Stimulated activated CD4-positive, alpha-beta T cell treated with anti-CD3 and anti-CD28 coated beads, Interleukin-12 subunit alpha, Interleukin-12 subunit beta, amount 100 ng/mL, for 24 hours (primary cell): ENCODE results near the gene SPRR4.
"Not testable (repeated sequence)": the region's sequence is repeated elsewhere in the genome, so short reads cannot be mapped to it uniquely, and the experiment has no call there.

Experiments used
- DNase-seq, 2 experiments: peaks; one replicate each; pipeline ENCODE4 v3.0.0-alpha.2; 2020; ENCODE audit warnings: low read depth in 2 of 2

SPRR4 gene

DNA sequence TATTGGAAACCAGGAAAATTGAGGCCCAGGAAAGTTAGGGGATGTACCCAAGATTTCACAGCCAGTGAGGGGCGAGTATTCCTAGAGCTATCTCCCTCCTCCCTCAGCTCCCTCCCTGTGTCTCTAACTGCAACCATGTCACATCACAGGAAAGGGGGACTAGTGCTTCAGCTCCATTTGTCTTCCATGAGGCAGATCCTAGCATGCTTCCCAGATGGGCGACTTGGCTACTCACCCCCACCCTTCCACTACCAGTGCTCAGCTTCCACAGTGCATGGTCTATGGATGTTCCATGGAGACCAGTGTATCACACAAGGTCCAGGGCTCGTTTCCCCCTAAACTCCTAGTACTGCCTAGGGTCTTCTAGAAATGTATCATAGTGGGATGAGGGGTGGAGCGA, 4.6 kb upstream of the SPRR4 start:
- DNase-seq: no peak

GRCh38 chr1:152967201-152967600, 3.2 kb upstream of the SPRR4 start:
- DNase-seq: no peak

GRCh38 chr1:152968248-152968647, 2.2 kb upstream of the SPRR4 start:
- no peak for DNase-seq

DNA sequence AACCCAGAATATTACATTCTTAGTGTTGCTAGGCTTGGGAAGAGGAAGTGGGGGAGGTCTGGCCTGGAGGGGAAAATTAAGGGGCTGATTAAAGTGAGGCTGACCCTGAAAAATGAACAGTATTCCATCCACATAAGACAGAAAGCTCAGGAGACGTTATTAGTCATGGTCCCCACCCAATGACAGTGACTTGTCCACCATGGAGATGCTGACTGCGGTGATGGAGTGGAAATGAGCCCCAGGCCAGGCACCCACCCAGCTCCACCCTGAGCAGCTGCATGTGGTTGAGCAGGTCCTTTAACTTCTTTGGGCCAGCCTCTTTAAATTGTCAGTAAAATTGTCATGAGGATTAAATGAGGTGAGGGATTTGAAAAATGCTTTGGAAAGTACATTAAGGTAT, 1.4 kb upstream of the SPRR4 start:
- no peak for DNase-seq

GRCh38 chr1:152972196-152972886, 1.9 kb downstream of the SPRR4 start:
- no peak for DNase-seq

DNA sequence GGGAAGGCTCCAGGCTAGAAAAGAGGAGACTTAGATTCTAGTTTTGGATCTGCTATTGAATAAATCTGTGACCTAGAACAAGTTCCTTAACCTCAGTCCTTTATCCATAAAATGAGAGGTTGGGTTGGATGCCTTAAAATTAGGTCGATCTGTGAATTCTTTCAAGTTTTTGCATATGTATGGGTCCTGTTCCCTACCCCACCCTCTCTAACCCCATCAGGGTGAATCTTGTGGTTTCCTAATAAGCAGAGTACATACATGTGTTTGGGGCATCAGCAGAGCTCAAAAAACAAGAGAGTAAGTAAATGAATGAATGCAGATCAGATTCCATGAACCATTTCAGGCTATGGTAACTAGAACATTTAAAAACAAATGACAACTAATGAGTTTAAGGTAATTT, 6.2 kb downstream of the SPRR4 start:
- no peak for DNase-seq

DNA sequence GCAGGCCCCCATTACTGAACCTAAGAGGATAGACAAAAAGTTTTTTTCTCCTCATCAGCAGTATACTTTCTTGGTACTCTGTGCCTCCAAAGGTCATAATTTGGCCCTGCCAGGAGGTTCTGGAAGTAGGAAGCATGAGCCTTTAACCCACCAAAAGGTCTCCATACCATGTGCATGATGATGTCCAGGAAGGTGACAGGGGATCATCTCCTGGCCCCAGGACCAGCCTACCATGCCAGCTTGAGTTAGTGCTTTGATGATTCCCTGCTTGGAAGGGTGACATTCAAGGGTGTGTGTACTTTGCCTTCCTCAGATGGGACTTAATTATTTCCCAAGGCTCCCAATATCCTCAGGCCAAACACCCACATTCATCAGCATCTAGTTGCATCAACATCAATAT, 7.2 kb downstream of the SPRR4 start:
- no peak for DNase-seq

- no peak for DNase-seq
Measured at GRCh38 chr1:152980676-152981075, 10.2 kb downstream of the SPRR4 start.

- DNase-seq: no peak
Measured at GRCh38 chr1:152981146-152981871, 10.9 kb downstream of the SPRR4 start.

DNA sequence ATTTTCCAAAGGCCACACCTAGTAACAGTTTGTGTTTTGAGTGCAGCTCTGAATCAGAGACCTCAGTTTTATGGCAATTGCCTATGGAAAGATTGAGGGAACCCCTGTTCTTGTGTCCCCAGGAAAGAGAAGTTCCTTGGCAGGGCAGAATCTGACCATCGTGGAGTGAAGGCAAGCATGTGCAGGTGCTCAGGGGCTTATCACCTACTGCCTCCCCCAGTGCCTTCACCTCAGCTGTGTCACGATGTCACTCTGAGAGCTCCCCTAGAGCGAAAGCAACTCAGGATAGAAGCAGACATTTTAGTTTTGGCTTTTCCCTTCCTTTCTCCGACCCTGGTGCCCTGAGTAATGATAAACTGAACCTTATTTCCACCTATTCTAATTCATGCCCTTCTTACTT, 11.6 kb downstream of the SPRR4 start:
- DNase-seq: no peak

GRCh38 chr1:152983234-152983633, 12.8 kb downstream of the SPRR4 start:
- DNase-seq: no peak

- no peak for DNase-seq
Measured at GRCh38 chr1:152983743-152984142, 13.3 kb downstream of the SPRR4 start, which contains the start of gene SPRR1A. TSS of gene SPRR1A (plus strand) at chr1:152984081. CDS start at chr1:152985231, 1,150 bp downstream.

GRCh38 chr1:152986578-152986977, 16.1 kb downstream of the SPRR4 start:
- no peak for DNase-seq

GRCh38 chr1:152993186-152993585, 22.7 kb downstream of the SPRR4 start:
- no peak for DNase-seq

GRCh38 chr1:152995842-152996241, 25.4 kb downstream of the SPRR4 start:
- no peak for DNase-seq

DNA sequence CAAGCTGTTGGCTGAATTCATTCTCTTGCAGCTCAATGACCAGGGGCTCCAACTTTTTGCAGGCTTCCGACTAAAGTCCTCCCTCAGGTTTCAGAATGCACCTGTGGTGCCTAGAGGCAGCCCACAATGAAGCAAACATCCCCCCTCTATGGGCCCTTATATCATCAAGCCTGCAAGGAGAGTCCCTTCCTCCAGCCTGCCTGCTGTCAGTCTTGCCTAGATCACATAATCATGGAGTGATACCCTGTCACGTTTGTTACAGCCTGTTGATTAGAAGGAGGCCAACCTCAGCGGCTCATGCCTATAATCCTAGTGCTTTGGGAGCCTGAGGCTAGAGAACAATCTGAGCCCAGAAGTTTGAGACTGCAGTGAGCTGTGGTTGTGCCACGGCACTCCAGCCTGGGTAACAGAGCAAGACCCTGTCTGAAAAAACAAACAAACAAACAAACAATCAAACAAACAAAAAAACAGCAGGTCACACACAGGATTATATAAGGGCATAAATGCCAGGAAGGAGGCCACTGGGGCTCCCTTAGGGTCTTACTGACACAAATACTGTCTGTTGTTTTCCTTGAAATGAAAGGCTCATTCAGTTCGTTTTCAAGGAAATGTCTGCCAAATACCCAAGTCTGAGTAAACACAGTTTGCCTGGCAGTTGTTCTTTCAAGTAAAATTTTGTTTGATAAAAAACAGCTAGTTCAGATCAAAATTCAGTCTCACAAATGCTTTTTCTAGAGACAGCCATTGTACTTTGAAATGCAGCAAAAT, 26.4 kb downstream of the SPRR4 start:
- DNase-seq: no peak

- no peak for DNase-seq
Measured at GRCh38 chr1:152997901-152998300, 27.5 kb downstream of the SPRR4 start.

DNA sequence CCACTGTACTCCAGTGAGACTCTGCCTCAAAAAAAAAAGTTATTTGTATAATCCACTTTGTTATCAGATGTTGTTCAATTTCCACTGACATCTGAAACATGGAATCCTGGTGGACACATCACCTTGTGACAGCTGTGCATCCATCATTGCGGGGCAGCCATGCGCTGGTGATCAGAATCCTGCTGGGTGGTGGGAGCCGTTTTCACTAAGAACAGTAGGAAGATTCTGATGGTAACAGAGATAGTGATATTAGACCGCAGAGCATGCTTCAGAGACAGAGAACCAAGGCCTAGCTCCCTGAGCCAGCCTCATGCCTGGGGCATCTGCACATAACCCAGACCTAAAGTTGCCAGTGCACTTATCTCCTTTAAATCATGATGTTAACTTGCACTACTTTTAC, 28.0 kb downstream of the SPRR4 start:
- DNase-seq: no peak

DNA sequence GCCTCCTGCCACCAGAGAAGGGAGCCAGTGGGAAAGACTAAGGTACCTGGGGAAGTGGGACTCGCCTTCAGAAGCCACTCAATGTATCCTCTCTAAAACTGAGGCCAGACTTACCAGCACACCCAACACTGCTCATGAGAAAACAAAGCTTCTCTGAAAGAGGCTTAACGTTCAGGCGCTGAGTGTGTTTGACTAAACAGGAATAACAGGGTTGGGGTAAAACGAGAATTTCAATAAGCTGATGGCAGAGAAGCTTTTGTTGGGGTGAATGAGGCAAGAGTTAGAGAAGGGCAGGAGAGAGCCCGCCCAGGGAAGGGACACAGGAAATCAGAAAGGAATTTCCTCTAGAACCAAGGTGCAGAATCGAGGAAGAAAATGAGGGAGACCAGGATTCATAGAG, 29.4 kb downstream of the SPRR4 start:
- DNase-seq: no peak

DNA sequence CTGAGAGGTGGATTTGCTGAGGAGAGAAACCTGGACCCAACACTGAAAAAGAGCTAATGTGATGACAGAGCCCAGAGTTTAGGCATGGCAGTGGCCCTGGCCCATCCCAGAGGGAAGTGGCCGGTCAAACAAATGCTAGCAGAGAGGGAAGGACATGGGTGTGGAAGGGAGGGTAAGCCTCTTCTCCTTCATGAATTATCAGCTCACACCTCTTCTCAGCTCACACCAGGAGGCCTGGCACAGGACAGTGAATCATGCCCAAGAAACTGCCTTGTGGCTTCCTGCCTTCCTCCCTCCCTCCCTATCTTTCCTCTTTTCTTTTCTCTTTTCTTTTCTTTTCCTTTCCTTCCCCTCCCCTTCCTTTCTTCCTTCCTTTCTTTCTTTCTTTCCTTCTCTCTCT, 29.8 kb downstream of the SPRR4 start:
- no peak for DNase-seq

DNA sequence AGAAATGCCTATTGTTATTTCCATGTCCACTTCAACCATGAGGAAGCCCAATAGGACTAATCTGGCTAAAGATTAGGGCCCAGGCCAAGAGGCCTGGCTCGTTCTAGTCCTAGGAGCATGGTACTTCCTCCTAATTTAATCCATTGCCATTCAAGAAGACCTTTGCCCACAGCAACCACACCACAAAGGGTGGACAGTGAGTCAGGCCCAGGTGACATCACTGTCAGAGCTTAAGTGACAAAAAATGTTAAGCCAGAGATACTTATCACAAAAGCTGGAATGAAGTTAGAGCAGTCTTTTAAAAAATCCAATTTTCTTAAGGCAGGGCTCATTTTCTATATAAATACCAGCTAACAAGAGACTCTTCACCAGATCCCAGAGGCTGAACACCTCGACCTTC, 30.9 kb downstream of the SPRR4 start, which contains the start of gene SPRR3:
Gene SPRR3, plus strand, starts transcription at position 368 of the 400 bp plus-strand sequence. CDS start 1,272 bp downstream, outside the sequence.
- no peak for DNase-seq

DNA sequence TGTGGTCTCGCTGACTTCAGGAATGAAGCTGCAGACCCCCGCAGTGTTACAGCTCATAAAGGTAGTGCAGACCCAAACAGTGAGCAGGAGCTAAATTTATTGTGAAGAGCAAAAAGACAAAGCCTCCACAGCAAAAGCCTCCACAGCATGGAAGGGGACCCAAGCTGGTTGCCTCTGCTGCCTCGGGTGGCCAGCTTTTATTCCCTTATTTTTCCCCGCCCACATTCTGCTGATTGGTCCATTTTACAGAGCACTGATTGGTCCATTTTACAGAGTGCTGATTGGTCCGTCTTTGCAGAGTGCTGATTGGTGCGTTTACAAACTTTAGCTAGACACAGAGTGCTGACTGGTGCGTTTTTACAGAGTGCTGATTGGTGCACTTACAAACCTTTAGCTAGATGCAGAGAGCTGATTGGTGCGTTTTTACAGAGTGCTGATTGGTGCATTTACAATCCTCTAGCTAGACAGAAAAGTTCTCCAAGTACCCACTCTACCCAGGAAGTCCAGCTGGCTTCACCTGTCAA, 40.8 kb downstream of the SPRR4 start:
- not testable (repeated sequence) for DNase-seq
